Mesendoderm (in vitro differentiated cells): ENCODE measurements around the gene ROBO1.

ENCODE experiments used
- DNase-seq: peaks from one replicate; pipeline ENCODE4 v3.0.0; 2013
- H2AK5ac ChIP-seq: 2 replicates; pipeline ENCODE4 v1.6.1; 2013; ENCODE audit warnings: low read length, inconsistent platforms
- H2BK120ac ChIP-seq: 2 replicates; pipeline ENCODE4 v1.6.1; 2013; ENCODE audit warnings: low read depth, mild to moderate bottlenecking, low read length, moderate library complexity, mixed read lengths
- H2BK15ac ChIP-seq: replicated peaks from 2 replicates; pipeline ENCODE4 v1.6.1; 2013; ENCODE audit warnings: low read depth, mild to moderate bottlenecking, moderate library complexity
- H2BK5ac ChIP-seq: 2 replicates; pipeline ENCODE4 v1.6.1; 2013; ENCODE audit warnings: low read length, inconsistent platforms
- H3K18ac ChIP-seq: 2 replicates; pipeline ENCODE4 v1.6.1; 2013; ENCODE audit warnings: mild to moderate bottlenecking, low read length, mixed read lengths
- H3K23ac ChIP-seq: one replicate; pipeline ENCODE4 v1.6.1; 2013; ENCODE audit warnings: low read length
- H3K27ac ChIP-seq: 2 replicates; pipeline ENCODE4 v1.5.1; 2013; ENCODE audit warnings: low read depth, mild to moderate bottlenecking, inconsistent platforms, low read length, moderate library complexity
- H3K27me3 ChIP-seq: 2 replicates; pipeline ENCODE4 v1.6.1; 2013; ENCODE audit warnings: low read length, control low read depth, mild to moderate bottlenecking, inconsistent platforms; ENCODE audit not compliant: insufficient read depth, poor library complexity
- H3K36me3 ChIP-seq: 2 replicates; pipeline ENCODE4 v1.6.1; 2013; ENCODE audit warnings: low read length, inconsistent platforms; ENCODE audit not compliant: control insufficient read depth, insufficient read depth
- H3K4ac ChIP-seq: one replicate; pipeline ENCODE4 v1.6.1; 2013; ENCODE audit warnings: low read depth, mild to moderate bottlenecking, low read length, moderate library complexity
- H3K4me1 ChIP-seq: 2 replicates; pipeline ENCODE4 v1.6.1; 2013; ENCODE audit warnings: low read depth, low read length, inconsistent platforms; ENCODE audit not compliant: control insufficient read depth
- H3K4me2 ChIP-seq: 2 replicates; pipeline ENCODE4 v1.6.1; 2013; ENCODE audit warnings: low read length
- H3K4me3 ChIP-seq: 2 replicates; pipeline ENCODE4 v1.5.1; 2013; ENCODE audit warnings: mild to moderate bottlenecking, low read length
- H3K56ac ChIP-seq: one replicate; pipeline ENCODE4 v1.6.1; 2013; ENCODE audit warnings: low read length
- H3K79me1 ChIP-seq: 2 replicates; pipeline ENCODE4 v1.6.1; 2013; ENCODE audit warnings: low read length, inconsistent platforms
- H3K79me2 ChIP-seq: 2 replicates; pipeline ENCODE4 v1.6.1; 2013; ENCODE audit warnings: mild to moderate bottlenecking, low read length; ENCODE audit not compliant: control insufficient read depth, insufficient read depth
- H3K9ac ChIP-seq: 2 replicates; pipeline ENCODE4 v1.6.1; 2013; ENCODE audit warnings: low read length, inconsistent platforms
- H4K5ac ChIP-seq: one replicate; pipeline ENCODE4 v1.6.1; 2013; ENCODE audit warnings: low read length
- H4K8ac ChIP-seq: one replicate; pipeline ENCODE4 v1.6.1; 2013; ENCODE audit warnings: low read depth, mild to moderate bottlenecking, control low read depth, low read length, moderate library complexity
- WGBS: extraction: QIAGEN DNeasy Blood & Tissue Kit; methylation state at CpG from one replicate; pipeline ENCODE4 v1.1.7; 2013; ENCODE audit warnings: low lambda C conversion rate, missing lambda C conversion rate; ENCODE audit not compliant: insufficient coverage; ENCODE audit errors: extremely low coverage; 5-methylcytosine and 5-hydroxymethylcytosine counted together

ROBO1 gene

GRCh38 chr3:78940626-78941025 is 827.2 kb downstream of the ROBO1 start:
- Histone ChIP-seq H2BK120ac (no peak overlapping the region), H3K79me1 (peaks cover 3% of the 10 kb centered on the region), H3K79me2 (no peaks in the 10 kb centered on the region), H3K4me2 (no peak overlapping the region), H3K23ac (no peak overlapping the region), H3K4me1 (no peaks in the 10 kb centered on the region), H3K56ac (no peak overlapping the region), H2AK5ac (no peak overlapping the region), H2BK15ac (no peak overlapping the region), H3K9ac (no peak overlapping the region), H3K27ac (no peak overlapping the region), H4K5ac (no peak overlapping the region), H3K4ac (no peak overlapping the region), H3K27me3 (no peaks in the 10 kb centered on the region), H3K36me3 (no peaks in the 10 kb centered on the region), H2BK5ac (no peak overlapping the region), H4K8ac (no peak overlapping the region), H3K18ac (no peak overlapping the region), H3K4me3 (no peak overlapping the region)
- DNase-seq, result no peak
- WGBS, result no CpG with 5 or more reads among the region's 4 CpGs

GRCh38 chr3:78940128-78940527 is 827.7 kb downstream of the ROBO1 start:
- Histone ChIP-seq H3K79me2 (no peaks in the 10 kb centered on the region), H3K9ac (no peak overlapping the region), H2AK5ac (no peak overlapping the region), H3K27ac (no peak overlapping the region), H3K79me1 (peaks cover 3% of the 10 kb centered on the region), H3K4me2 (no peak overlapping the region), H4K5ac (no peak overlapping the region), H3K23ac (no peak overlapping the region), H2BK120ac (no peak overlapping the region), H3K27me3 (no peaks in the 10 kb centered on the region), H2BK15ac (no peak overlapping the region), H3K4me3 (no peak overlapping the region), H3K56ac (no peak overlapping the region), H3K4ac (no peak overlapping the region), H3K4me1 (no peaks in the 10 kb centered on the region), H3K36me3 (no peaks in the 10 kb centered on the region), H4K8ac (no peak overlapping the region), H3K18ac (no peak overlapping the region), H2BK5ac (no peak overlapping the region)
- no peak for DNase-seq
- no CpG with 5 or more reads among the region's 2 CpGs for WGBS

- no peak overlapping the region for H2AK5ac ChIP-seq
- H3K4me1 ChIP-seq, result no peaks in the 10 kb centered on the region
Measured at GRCh38 chr3:78937475-78937874, 830.3 kb downstream of the ROBO1 start.

GRCh38 chr3:78927759-78928158 is 840.0 kb downstream of the ROBO1 start:
- Histone ChIP-seq H2AK5ac (no peak overlapping the region), H3K27ac (no peak overlapping the region), H2BK5ac (no peak overlapping the region), H3K79me1 (peaks cover 6% of the 10 kb centered on the region), H3K27me3 (no peaks in the 10 kb centered on the region), H2BK15ac (no peak overlapping the region), H3K4ac (no peak overlapping the region), H3K4me2 (no peak overlapping the region), H3K79me2 (peaks cover 1% of the 10 kb centered on the region), H3K18ac (no peak overlapping the region), H2BK120ac (no peak overlapping the region), H3K4me1 (no peaks in the 10 kb centered on the region), H3K4me3 (no peak overlapping the region), H4K5ac (no peak overlapping the region), H3K9ac (no peak overlapping the region), H4K8ac (no peak overlapping the region), H3K36me3 (no peaks in the 10 kb centered on the region), H3K56ac (no peak overlapping the region), H3K23ac (no peak overlapping the region)
- no peak for DNase-seq
- no CpG with 5 or more reads among the region's 1 CpG for WGBS

More at GRCh38 chr3:78937475-78937874, 830.3 kb downstream of the ROBO1 start:
- no peak overlapping the region for H3K23ac ChIP-seq
- H3K79me2 ChIP-seq, result no peaks in the 10 kb centered on the region
- no peak overlapping the region for H3K56ac ChIP-seq
- H3K4me2 ChIP-seq, result no peak overlapping the region
- no peak overlapping the region for H3K27ac ChIP-seq
- H3K4me3 ChIP-seq, result no peak overlapping the region
- no peak overlapping the region for H4K5ac ChIP-seq
- H3K9ac ChIP-seq, result no peak overlapping the region
- no peak overlapping the region for H2BK5ac ChIP-seq
- H3K36me3 ChIP-seq, result no peaks in the 10 kb centered on the region
- peaks cover 3% of the 10 kb centered on the region for H3K79me1 ChIP-seq
- no peak for DNase-seq
- no peak overlapping the region for H3K4ac ChIP-seq
- H2BK120ac ChIP-seq, result no peak overlapping the region
- H2BK15ac ChIP-seq, result no peak overlapping the region
- no peak overlapping the region for H3K18ac ChIP-seq
- H3K27me3 ChIP-seq, result no peaks in the 10 kb centered on the region
- no peak overlapping the region for H4K8ac ChIP-seq

- no peak overlapping the region for H2BK15ac ChIP-seq
- H3K4me1 ChIP-seq, result no peaks in the 10 kb centered on the region
- H2BK5ac ChIP-seq, result no peak overlapping the region
- H2AK5ac ChIP-seq, result no peak overlapping the region
- no peak overlapping the region for H3K4me3 ChIP-seq
- H3K4me2 ChIP-seq, result no peak overlapping the region
- H3K23ac ChIP-seq, result no peak overlapping the region
- peaks cover 1% of the 10 kb centered on the region for H3K79me2 ChIP-seq
- H4K5ac ChIP-seq, result no peak overlapping the region
- no peak overlapping the region for H2BK120ac ChIP-seq
- peaks cover 6% of the 10 kb centered on the region for H3K79me1 ChIP-seq
- no peak overlapping the region for H3K4ac ChIP-seq
- WGBS, result no CpG with 5 or more reads among the region's 4 CpGs
- no peak overlapping the region for H3K56ac ChIP-seq
- H3K27ac ChIP-seq, result no peak overlapping the region
- no peak overlapping the region for H3K18ac ChIP-seq
- H4K8ac ChIP-seq, result no peak overlapping the region
- H3K27me3 ChIP-seq, result no peaks in the 10 kb centered on the region
- no peaks in the 10 kb centered on the region for H3K36me3 ChIP-seq
- H3K9ac ChIP-seq, result no peak overlapping the region
- DNase-seq, result no peak
Measured at GRCh38 chr3:78926523-78926922, 841.3 kb downstream of the ROBO1 start.

GRCh38 chr3:78924711-78925110 is 843.1 kb downstream of the ROBO1 start:
- WGBS, result no CpG with 5 or more reads among the region's 1 CpG

More at GRCh38 chr3:78924711-78925110, 843.1 kb downstream of the ROBO1 start:
- Histone ChIP-seq H3K79me2 (peaks cover 1% of the 10 kb centered on the region), H2BK120ac (no peak overlapping the region), H3K4me1 (no peaks in the 10 kb centered on the region), H2BK5ac (no peak overlapping the region), H3K27ac (no peak overlapping the region), H3K18ac (no peak overlapping the region), H3K23ac (no peak overlapping the region), H4K8ac (no peak overlapping the region), H3K9ac (no peak overlapping the region), H3K27me3 (no peaks in the 10 kb centered on the region), H3K4ac (no peak overlapping the region), H2AK5ac (no peak overlapping the region), H3K56ac (no peak overlapping the region), H3K79me1 (peaks cover 3% of the 10 kb centered on the region), H3K4me2 (no peak overlapping the region), H2BK15ac (no peak overlapping the region), H3K36me3 (no peaks in the 10 kb centered on the region), H3K4me3 (no peak overlapping the region), H4K5ac (no peak overlapping the region)
- DNase-seq, result no peak
